Neural cell (in vitro differentiated cells): ENCODE results near the gene TFCP2L1. TPM values are rescaled to one million over a fixed set of nuclear protein-coding genes. Genes with fewer than 3 reads are reported as not detected.

Experiments used
- H2AFZ ChIP-seq: fragments of 200-600, 300-800 bp; sonication (generic), shearing (Covaris generic); 2 replicates; pipeline ENCODE4 v1.6.0; 2014; ENCODE audit warnings: low read depth, mild to moderate bottlenecking, antibody characterized with exemption, low read length, moderate library complexity
- H3F3A ChIP-seq: fragments of 200-600 bp; shearing (Covaris generic); 2 replicates; pipeline ENCODE4 v1.6.1; 2016; ENCODE audit warnings: mild to moderate bottlenecking, moderate library complexity, mixed read lengths, antibody characterized with exemption, low read length; ENCODE audit not compliant: insufficient read depth, poor library complexity, severe bottlenecking
- H3K27ac ChIP-seq: fragments of 200-600, 300-800 bp; sonication (generic), shearing (Covaris generic); 2 replicates; pipeline ENCODE4 v1.5.1; 2014; ENCODE audit warnings: mild to moderate bottlenecking, low read length, moderate library complexity
- H3K27me3 ChIP-seq: fragments of 300-800, 200-600 bp; sonication (generic), shearing (Covaris generic); 2 replicates; pipeline ENCODE4 v1.6.0; 2014; ENCODE audit warnings: mild to moderate bottlenecking, low read depth, low read length, moderate library complexity; ENCODE audit not compliant: insufficient read depth
- H3K36me3 ChIP-seq: fragments of 300-800, 200-600 bp; sonication (generic), shearing (Covaris generic); 2 replicates; pipeline ENCODE4 v1.5.1; 2014; ENCODE audit warnings: mild to moderate bottlenecking, antibody characterized with exemption, low read length, moderate library complexity; ENCODE audit not compliant: insufficient read depth
- H3K4me2 ChIP-seq: fragments of 300-800, 200-600 bp; sonication (generic), shearing (Covaris generic); 2 replicates; pipeline ENCODE4 v1.6.0; 2014; ENCODE audit warnings: mild to moderate bottlenecking, low read length
- H3K4me3 ChIP-seq: fragments of 300-800, 200-600 bp; sonication (generic), shearing (Covaris generic); 2 replicates; pipeline ENCODE4 v1.5.1; 2014; ENCODE audit warnings: mild to moderate bottlenecking, low read length, moderate library complexity
- H3K79me2 ChIP-seq: fragments of 200-600 bp; shearing (Covaris generic); replicated peaks from 2 replicates; pipeline ENCODE4 v1.6.0; 2014; ENCODE audit warnings: mild to moderate bottlenecking, low read length, moderate library complexity; ENCODE audit not compliant: insufficient read depth
- H3K9ac ChIP-seq: fragments of 300-800, 200-600 bp; sonication (generic), shearing (Covaris generic); 2 replicates; pipeline ENCODE4 v1.6.1; 2016; ENCODE audit warnings: mild to moderate bottlenecking, low read length, mixed read lengths
- H3K9me2 ChIP-seq: fragments of 200-600 bp; shearing (Covaris generic); 2 replicates; pipeline ENCODE4 v1.6.1; 2016; ENCODE audit warnings: mild to moderate bottlenecking, low read length, mixed read lengths; ENCODE audit not compliant: insufficient read depth
- H3K9me3 ChIP-seq: fragments of 200-600, 300-800 bp; sonication (generic), shearing (Covaris generic); 2 replicates; pipeline ENCODE4 v1.6.1; 2016; ENCODE audit warnings: mild to moderate bottlenecking, mixed run types, low read length, moderate library complexity, mixed read lengths
- H4K20me1 ChIP-seq: fragments of 200-600 bp; shearing (Covaris generic); 2 replicates; pipeline ENCODE4 v1.6.1; 2016; ENCODE audit warnings: mild to moderate bottlenecking, mixed run types; ENCODE audit not compliant: insufficient read depth
- EP300 ChIP-seq: fragments of 450-650 bp; conservative IDR thresholded peaks from 2 replicates; pipeline ENCODE4 v1.6.1; 2014; ENCODE audit warnings: antibody characterized with exemption, mild to moderate bottlenecking, moderate library complexity; ENCODE audit not compliant: poor library complexity, severe bottlenecking
- EZH2 ChIP-seq: fragments of 200-600, 300-800 bp; shearing (Covaris generic), sonication (generic); IDR thresholded peaks from 2 replicates; pipeline ENCODE4 v1.6.1; 2014; ENCODE audit warnings: antibody characterized with exemption, low read length, borderline replicate concordance, mild to moderate bottlenecking; ENCODE audit not compliant: insufficient read depth, poor library complexity, severe bottlenecking
- MXI1 ChIP-seq: fragments of 450-650 bp; conservative IDR thresholded peaks from 2 replicates; pipeline ENCODE4 v1.6.1; 2014; ENCODE audit warnings: antibody characterized with exemption, mild to moderate bottlenecking; ENCODE audit not compliant: poor library complexity, severe bottlenecking
- POLR2AphosphoS5 ChIP-seq: IDR thresholded peaks from 2 replicates; pipeline ENCODE4 v1.6.1; 2012
- RAD21 ChIP-seq: fragments of 450-650 bp; conservative IDR thresholded peaks from 2 replicates; pipeline ENCODE4 v1.6.1; 2014; ENCODE audit warnings: antibody characterized with exemption, mild to moderate bottlenecking, moderate library complexity
- SMC3 ChIP-seq: fragments of 450-650 bp; conservative IDR thresholded peaks from 2 replicates; pipeline ENCODE4 v1.6.1; 2014; ENCODE audit warnings: antibody characterized with exemption, mild to moderate bottlenecking, moderate library complexity; ENCODE audit not compliant: poor library complexity
- TAF1 ChIP-seq: IDR thresholded peaks from 2 replicates; pipeline ENCODE4 v1.6.1; 2012; ENCODE audit warnings: low read depth
- polyA plus RNA-seq: library from polyadenylated mRNA; depleted of rRNA; stranded (reverse); fragments of >200 nt; gene quantifications from 2 replicates; pipeline ENCODE4 v1.2.3, GENCODE V29; 2014
- TF ChIP-seq, protein P1 (sequence below): IDR thresholded peaks from 2 replicates; pipeline ENCODE4 v1.6.1; 2012; ENCODE audit warnings: borderline replicate concordance
- TF ChIP-seq, protein P2 (sequence below): fragments of 450-650 bp; IDR thresholded peaks from 2 replicates; pipeline ENCODE4 v1.5.1; 2014; ENCODE audit warnings: antibody characterized with exemption, mild to moderate bottlenecking, moderate library complexity; ENCODE audit not compliant: poor library complexity, severe bottlenecking

Gene TFCP2L1
- polyA plus RNA-seq, 1 donor from 2014 or later = 0.04 TPM

GRCh38 chr2:121244616-121245015 lies 40.4 kb downstream of the TFCP2L1 start:
- H2AFZ ChIP-seq = no peak overlapping the region
- H3K36me3 ChIP-seq = no peaks in the 10 kb centered on the region
- H3K4me2 ChIP-seq = no peak overlapping the region
- no peak overlapping the region for H3K27ac ChIP-seq
- no peak overlapping the region for H3K4me3 ChIP-seq
- H4K20me1 ChIP-seq = no peaks in the 10 kb centered on the region
- TF ChIP-seq EP300 = no peak
- TF ChIP-seq MXI1 = no peak
- TF ChIP-seq EZH2 = no peak
- no peak for TF ChIP-seq SMC3
- TF ChIP-seq TAF1 = no peak
- no peak for TF ChIP-seq POLR2AphosphoS5
- TF ChIP-seq RAD21 = no peak
- TF ChIP-seq, protein P1, sequence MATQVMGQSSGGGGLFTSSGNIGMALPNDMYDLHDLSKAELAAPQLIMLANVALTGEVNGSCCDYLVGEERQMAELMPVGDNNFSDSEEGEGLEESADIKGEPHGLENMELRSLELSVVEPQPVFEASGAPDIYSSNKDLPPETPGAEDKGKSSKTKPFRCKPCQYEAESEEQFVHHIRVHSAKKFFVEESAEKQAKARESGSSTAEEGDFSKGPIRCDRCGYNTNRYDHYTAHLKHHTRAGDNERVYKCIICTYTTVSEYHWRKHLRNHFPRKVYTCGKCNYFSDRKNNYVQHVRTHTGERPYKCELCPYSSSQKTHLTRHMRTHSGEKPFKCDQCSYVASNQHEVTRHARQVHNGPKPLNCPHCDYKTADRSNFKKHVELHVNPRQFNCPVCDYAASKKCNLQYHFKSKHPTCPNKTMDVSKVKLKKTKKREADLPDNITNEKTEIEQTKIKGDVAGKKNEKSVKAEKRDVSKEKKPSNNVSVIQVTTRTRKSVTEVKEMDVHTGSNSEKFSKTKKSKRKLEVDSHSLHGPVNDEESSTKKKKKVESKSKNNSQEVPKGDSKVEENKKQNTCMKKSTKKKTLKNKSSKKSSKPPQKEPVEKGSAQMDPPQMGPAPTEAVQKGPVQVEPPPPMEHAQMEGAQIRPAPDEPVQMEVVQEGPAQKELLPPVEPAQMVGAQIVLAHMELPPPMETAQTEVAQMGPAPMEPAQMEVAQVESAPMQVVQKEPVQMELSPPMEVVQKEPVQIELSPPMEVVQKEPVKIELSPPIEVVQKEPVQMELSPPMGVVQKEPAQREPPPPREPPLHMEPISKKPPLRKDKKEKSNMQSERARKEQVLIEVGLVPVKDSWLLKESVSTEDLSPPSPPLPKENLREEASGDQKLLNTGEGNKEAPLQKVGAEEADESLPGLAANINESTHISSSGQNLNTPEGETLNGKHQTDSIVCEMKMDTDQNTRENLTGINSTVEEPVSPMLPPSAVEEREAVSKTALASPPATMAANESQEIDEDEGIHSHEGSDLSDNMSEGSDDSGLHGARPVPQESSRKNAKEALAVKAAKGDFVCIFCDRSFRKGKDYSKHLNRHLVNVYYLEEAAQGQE = no peak
- TF ChIP-seq, protein P2, sequence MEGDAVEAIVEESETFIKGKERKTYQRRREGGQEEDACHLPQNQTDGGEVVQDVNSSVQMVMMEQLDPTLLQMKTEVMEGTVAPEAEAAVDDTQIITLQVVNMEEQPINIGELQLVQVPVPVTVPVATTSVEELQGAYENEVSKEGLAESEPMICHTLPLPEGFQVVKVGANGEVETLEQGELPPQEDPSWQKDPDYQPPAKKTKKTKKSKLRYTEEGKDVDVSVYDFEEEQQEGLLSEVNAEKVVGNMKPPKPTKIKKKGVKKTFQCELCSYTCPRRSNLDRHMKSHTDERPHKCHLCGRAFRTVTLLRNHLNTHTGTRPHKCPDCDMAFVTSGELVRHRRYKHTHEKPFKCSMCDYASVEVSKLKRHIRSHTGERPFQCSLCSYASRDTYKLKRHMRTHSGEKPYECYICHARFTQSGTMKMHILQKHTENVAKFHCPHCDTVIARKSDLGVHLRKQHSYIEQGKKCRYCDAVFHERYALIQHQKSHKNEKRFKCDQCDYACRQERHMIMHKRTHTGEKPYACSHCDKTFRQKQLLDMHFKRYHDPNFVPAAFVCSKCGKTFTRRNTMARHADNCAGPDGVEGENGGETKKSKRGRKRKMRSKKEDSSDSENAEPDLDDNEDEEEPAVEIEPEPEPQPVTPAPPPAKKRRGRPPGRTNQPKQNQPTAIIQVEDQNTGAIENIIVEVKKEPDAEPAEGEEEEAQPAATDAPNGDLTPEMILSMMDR = no peak
- no peak overlapping the region for H3K9ac ChIP-seq
- no peaks in the 10 kb centered on the region for H3K79me2 ChIP-seq
- no peaks in the 10 kb centered on the region for H3K27me3 ChIP-seq
- H3F3A ChIP-seq = no peaks in the 10 kb centered on the region
- no peaks in the 10 kb centered on the region for H3K9me3 ChIP-seq
- no peaks in the 10 kb centered on the region for H3K9me2 ChIP-seq

DNA sequence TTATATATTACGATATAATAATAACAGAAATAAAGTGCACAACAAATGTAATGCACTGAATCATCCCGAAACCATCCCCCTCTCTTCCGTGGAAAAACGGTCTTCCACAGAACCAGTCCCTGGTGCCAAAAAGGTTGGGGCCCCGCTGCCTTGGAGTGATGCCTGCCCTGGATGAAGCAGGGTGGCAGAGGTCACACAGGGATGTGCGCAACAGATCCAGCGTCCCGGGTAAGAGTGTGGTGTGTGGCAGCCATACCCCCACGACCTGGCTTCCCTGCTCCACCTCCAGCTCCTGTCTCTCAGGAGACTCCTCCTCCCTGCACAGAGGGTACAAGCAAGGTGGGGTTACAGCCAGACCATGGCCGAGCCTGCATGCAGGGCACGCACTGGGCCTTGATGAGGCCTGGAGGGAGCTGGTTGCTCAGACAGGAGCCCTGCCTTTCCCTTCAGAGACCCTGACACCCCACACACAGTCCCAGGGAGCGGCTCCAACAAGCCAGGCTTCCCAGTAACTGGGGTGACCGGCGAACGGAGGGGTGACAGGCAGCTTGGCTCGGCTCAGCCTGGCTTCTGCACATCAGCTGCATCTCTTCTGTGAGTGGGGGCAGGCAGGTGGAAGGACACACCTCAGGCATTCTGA lies 41.1 kb downstream of the TFCP2L1 start:
- no peak overlapping the region for H3K4me2 ChIP-seq
- H3K9ac ChIP-seq = no peak overlapping the region
- H3K9me2 ChIP-seq = no peaks in the 10 kb centered on the region
- no peaks in the 10 kb centered on the region for H3K27me3 ChIP-seq
- H3K4me3 ChIP-seq = no peak overlapping the region
- H3K9me3 ChIP-seq = no peaks in the 10 kb centered on the region
- TF ChIP-seq, protein P2 = no peak
- no peak for TF ChIP-seq SMC3
- TF ChIP-seq EZH2 = no peak
- no peak for TF ChIP-seq POLR2AphosphoS5
- TF ChIP-seq RAD21 = no peak
- TF ChIP-seq MXI1 = no peak
- H3K36me3 ChIP-seq = no peaks in the 10 kb centered on the region
- no peak overlapping the region for H3K27ac ChIP-seq
- H2AFZ ChIP-seq = no peak overlapping the region
- H3K79me2 ChIP-seq = no peaks in the 10 kb centered on the region
- H3F3A ChIP-seq = no peaks in the 10 kb centered on the region
- no peaks in the 10 kb centered on the region for H4K20me1 ChIP-seq
